Pancreas (tissue), 10 donors: Measurements from ENCODE around the gene EPOP. TPM values are rescaled to one million over a fixed set of nuclear protein-coding genes. Genes with fewer than 3 reads are reported as not detected.

Source experiments
- ATAC-seq, 4 donors: fragments of 200-7000 bp; cut with Tn5 transposase; one replicate each; pipeline versions ENCODE4 v1.8.0 to v1.9.1; 2020; ENCODE audit warnings: mild to moderate bottlenecking in 4 of 4, moderate library complexity in 4 of 4
- DNase-seq, 6 donors: peaks; one replicate each; pipeline ENCODE4 v3.0.0-alpha.2; 2020
- FAIRE-seq: peaks from 2 replicates; lab custom pipeline; 2012; peaks lifted over from hg19 to GRCh38; lab: Jason Lieb, UNC
- H3K27ac ChIP-seq, 4 donors: fragments of 200-600 bp; sonication (generic); 1 replicate in 3 of 4; 2 replicates in 1 of 4; pipeline versions ENCODE4 v1.5.0 to v1.8.0; 2020
- H3K27me3 ChIP-seq, 4 donors: fragments of 200-600 bp; one replicate each; pipeline ENCODE4 v1.8.0; 2021
- H3K36me3 ChIP-seq, 3 donors: fragments of 200-600 bp; sonication (generic) in 1 of 3; one replicate each; pipeline versions ENCODE4 v1.5.0 to v1.8.0; 2020 to 2021
- H3K4me1 ChIP-seq, 3 donors: fragments of 200-600 bp; one replicate each; pipeline ENCODE4 v1.8.0; 2021
- H3K4me3 ChIP-seq, 4 donors: fragments of 200-600 bp; sonication (generic) in 2 of 4; one replicate each; pipeline versions ENCODE4 v1.5.0 to v1.8.0; 2020 to 2021
- H3K9me3 ChIP-seq, 4 donors: fragments of 200-600 bp; one replicate each; pipeline ENCODE4 v1.8.0; 2021
- CTCF ChIP-seq, 4 donors: fragments of 200-600 bp; sonication (generic) in 3 of 4; IDR thresholded peaks; one replicate each; pipeline versions ENCODE4 v1.5.0 to v1.8.0; 2021; ENCODE audit warnings: antibody characterized with exemption in 4 of 4
- WGBS, 2 donors: extraction: QIAGEN DNeasy Blood & Tissue Kit; methylation state at CpG; one replicate each; pipeline ENCODE4 v1.1.7; 2013; 5-methylcytosine and 5-hydroxymethylcytosine counted together
- intact Hi-C, 3 donors: fragments of 100-400 bp; cut with DNase I; formaldehyde crosslinking; loops; one replicate each; pipeline versions ENCODE4 v1.11.1 to v1.14.2; 2022
- polyA plus RNA-seq, 2 donors: library from polyadenylated mRNA; stranded (reverse); fragments of 200-250 nt; gene quantifications; one replicate each; pipeline ENCODE4 v1.2.3, GENCODE V29; 2013
- total RNA-seq, 6 donors: library from RNA; stranded (reverse); fragmentation: NEBNext Ultra II Directional in 4 of 6; extraction: Animal tissue kit (Norgen Biotek cat#: 25700) in 4 of 6; gene quantifications; one replicate each; pipeline versions ENCODE4 v1.2.1 to v1.2.4, GENCODE V29; 2021 to 2023
- donor health status: healthy with polysubstance abuse.
- donor health status: DM: no; HTN: no; CAD: no; lungs with moderate emphysema.
- donor health status: DM: no; HTN: no; CAD: no.
- donor health status: control.
- donor health status: control.
- donor health status: Bipolar disorder and iron deficiency.
- donor health status: DM: yes; HTN: yes; CAD: no.
- donor health status: DM: no; HTN: no; CAD: no.
- donor health status: DM: no; HTN: no; CAD: no.
- donor health status: DM: yes; HTN: yes; CAD: no.

The EPOP gene
- total and polyA plus RNA-seq, 8 donors: 0.49 to 4.3 (median 2.8) TPM

GRCh38 chr17:38719289-38719942 is 44.7 kb upstream of the EPOP start:
- Histone ChIP-seq H3K36me3 (peaks cover 0 to 39% (median 9%) of the 10 kb centered on the region in 3 donors), H3K4me1 (no peaks in the 10 kb centered on the region), H3K27ac (no peak overlapping the region), H3K9me3 (no peaks in the 10 kb centered on the region), H3K4me3 (no peak overlapping the region), H3K27me3 (no peaks in the 10 kb centered on the region)
- DNase-seq (peak in 4 of 6 donors; percentile 17 to 81 (median 30)), FAIRE-seq (no peak), ATAC-seq (peak in 1 of 4 donors; percentile 7)
- no peak for TF ChIP-seq CTCF (IDR thresholded peaks at IDR 0.05)
- 83 to 92% methylated on average over 23 to 29 of the region's 29 CpGs for WGBS, 2 donors
- intact Hi-C loops: no loop called here

- WGBS, 2 donors: 86 to 88% methylated on average over 10 to 12 of the region's 12 CpGs
These were observed 42.5 kb upstream of the EPOP start for GRCh38 chr17:38717139-38717745.

GRCh38 chr17:38716368-38717005 is 41.7 kb upstream of the EPOP start:
- WGBS, 2 donors: 95 to 97% methylated on average over 16 to 18 of the region's 18 CpGs
- Histone ChIP-seq H3K27me3 (no peaks in the 10 kb centered on the region), H3K4me3 (no peak overlapping the region), H3K4me1 (no peaks in the 10 kb centered on the region), H3K9me3 (no peaks in the 10 kb centered on the region), H3K27ac (no peak overlapping the region), H3K36me3 (peaks cover 0 to 39% (median 16%) of the 10 kb centered on the region in 3 donors)
- intact Hi-C loops: no loop called here
- ATAC-seq (no peak), DNase-seq (peak in 2 of 6 donors; percentile 15 to 33), FAIRE-seq (no peak)
- TF ChIP-seq CTCF (IDR thresholded peaks at IDR 0.05): no peak

More at GRCh38 chr17:38717139-38717745, 42.5 kb upstream of the EPOP start:
- Histone ChIP-seq H3K36me3 (peaks cover 0 to 41% (median 16%) of the 10 kb centered on the region in 3 donors), H3K27ac (no peak overlapping the region), H3K27me3 (no peaks in the 10 kb centered on the region), H3K4me1 (no peaks in the 10 kb centered on the region), H3K4me3 (no peak overlapping the region), H3K9me3 (no peaks in the 10 kb centered on the region)
- peak in 1 of 6 donors; percentile 29 for DNase-seq
- ATAC-seq: no peak
- intact Hi-C loops: no loop called here
- no peak for TF ChIP-seq CTCF (IDR thresholded peaks at IDR 0.05)
- FAIRE-seq: no peak

- DNase-seq (peak in 1 of 6 donors; percentile 17), ATAC-seq (no peak), FAIRE-seq (no peak)
- peaks cover 0 to 31% (median 16%) of the 10 kb centered on the region in 3 donors for H3K36me3 ChIP-seq
- TF ChIP-seq CTCF (IDR thresholded peaks at IDR 0.05): no peak
- no peaks in the 10 kb centered on the region for H3K9me3 ChIP-seq
- no peak overlapping the region for H3K27ac ChIP-seq
- intact Hi-C loops: no loop called here
- no peaks in the 10 kb centered on the region for H3K27me3 ChIP-seq
- 89 to 95% methylated on average over 9 of the region's 9 CpGs for WGBS, 2 donors
- peaks cover 0 to 5% (median 0%) of the 10 kb centered on the region in 3 donors for H3K4me1 ChIP-seq
- H3K4me3 ChIP-seq: no peak overlapping the region
These were observed 40.6 kb upstream of the EPOP start for GRCh38 chr17:38715216-38715943.
